Measurements from ENCODE around the gene CCSER2. TPM values are rescaled to one million over a fixed set of nuclear protein-coding genes. Genes with fewer than 3 reads are reported as not detected.
A peak's percentile ranks its signal among the peaks of the same experiment; 100 is the strongest.
"Not testable (repeated sequence)": the region's sequence is repeated elsewhere in the genome, so short reads cannot be mapped to it uniquely, and the experiment has no call there.

The CCSER2 gene
- total RNA-seq, 1 donor from 2014 or later = 18.5 TPM

GRCh38 chr10:84405662-84406061, 77.3 kb downstream of the CCSER2 start:
- peaks cover 0 to 3% of the 10 kb centered on the region in 2 donors for H3K4me1 ChIP-seq
- no peak for DNase-seq (ENCODE audit: low spot score in 2 of 2)
- intact Hi-C loops (cut with DNase I) = loop anchor here (2.0 kb wide), 1 partner anchor 17 kb away; no protein-coding TSS in a partner anchor
- no peaks in the 10 kb centered on the region for H3K9me3 ChIP-seq
- H3K27ac ChIP-seq = no peak overlapping the region
- no peaks in the 10 kb centered on the region for H3K36me3 ChIP-seq
- TF ChIP-seq, protein P1, sequence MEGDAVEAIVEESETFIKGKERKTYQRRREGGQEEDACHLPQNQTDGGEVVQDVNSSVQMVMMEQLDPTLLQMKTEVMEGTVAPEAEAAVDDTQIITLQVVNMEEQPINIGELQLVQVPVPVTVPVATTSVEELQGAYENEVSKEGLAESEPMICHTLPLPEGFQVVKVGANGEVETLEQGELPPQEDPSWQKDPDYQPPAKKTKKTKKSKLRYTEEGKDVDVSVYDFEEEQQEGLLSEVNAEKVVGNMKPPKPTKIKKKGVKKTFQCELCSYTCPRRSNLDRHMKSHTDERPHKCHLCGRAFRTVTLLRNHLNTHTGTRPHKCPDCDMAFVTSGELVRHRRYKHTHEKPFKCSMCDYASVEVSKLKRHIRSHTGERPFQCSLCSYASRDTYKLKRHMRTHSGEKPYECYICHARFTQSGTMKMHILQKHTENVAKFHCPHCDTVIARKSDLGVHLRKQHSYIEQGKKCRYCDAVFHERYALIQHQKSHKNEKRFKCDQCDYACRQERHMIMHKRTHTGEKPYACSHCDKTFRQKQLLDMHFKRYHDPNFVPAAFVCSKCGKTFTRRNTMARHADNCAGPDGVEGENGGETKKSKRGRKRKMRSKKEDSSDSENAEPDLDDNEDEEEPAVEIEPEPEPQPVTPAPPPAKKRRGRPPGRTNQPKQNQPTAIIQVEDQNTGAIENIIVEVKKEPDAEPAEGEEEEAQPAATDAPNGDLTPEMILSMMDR (IDR thresholded peaks at IDR 0.05) = no peak
- no peaks in the 10 kb centered on the region for H3K27me3 ChIP-seq
- no peak overlapping the region for H3K4me3 ChIP-seq

DNA sequence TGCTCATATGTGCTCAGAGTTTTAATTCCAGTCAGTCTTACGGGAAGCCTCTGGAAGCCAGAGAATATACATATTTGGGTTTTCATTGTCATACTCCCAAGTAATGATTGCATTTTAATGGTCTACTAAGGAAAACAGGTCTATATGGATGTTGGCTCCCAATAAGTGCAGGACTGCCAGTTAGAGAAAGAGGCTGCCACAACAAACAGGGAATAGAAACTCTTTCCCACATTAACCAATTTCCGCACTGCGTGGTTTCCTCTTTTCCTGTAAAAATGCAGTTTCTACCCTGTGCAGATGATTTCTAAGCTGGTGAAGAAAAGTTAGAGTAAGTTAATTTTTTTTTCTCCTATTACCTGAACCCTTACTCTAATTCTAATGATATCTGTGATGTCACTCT, 78.2 kb downstream of the CCSER2 start:
- TF ChIP-seq, protein P1 (IDR thresholded peaks at IDR 0.05) = no peak
- peak overlapping the region; percentile 30 to 58 for H3K27ac ChIP-seq
- peak overlapping the region in 1 of 2 donors; percentile 26 for H3K4me3 ChIP-seq

DNA sequence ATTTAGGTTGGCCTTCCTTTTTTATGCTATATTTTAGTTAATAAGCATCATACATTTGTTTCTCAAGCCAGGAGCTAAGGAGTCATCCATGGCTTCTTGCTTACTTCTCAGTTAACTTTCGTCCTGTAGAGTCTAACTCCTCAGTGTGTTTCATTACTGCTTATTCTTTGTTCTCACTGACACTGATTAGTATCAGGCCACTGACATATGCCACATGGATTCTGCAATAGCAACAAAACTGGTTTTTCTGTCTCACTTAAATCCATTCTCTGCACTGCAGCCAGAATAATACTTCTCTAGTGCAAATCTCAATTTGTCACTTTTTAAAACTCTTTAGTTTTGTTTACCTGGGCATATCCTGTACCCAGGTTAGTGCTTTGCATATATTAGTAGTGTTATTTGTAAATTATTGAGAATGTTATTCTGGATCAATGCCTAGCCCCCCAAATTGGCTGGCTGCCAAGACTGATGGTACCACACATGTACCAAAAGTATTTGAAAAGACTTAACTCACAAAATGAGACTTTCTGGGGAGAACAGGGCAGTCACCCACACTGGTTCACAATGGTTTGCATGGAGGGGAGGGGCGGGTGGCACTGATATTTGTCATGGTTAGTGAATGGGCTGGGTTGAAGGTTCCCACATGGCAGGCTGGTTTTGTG, 79.1 kb downstream of the CCSER2 start:
- Histone ChIP-seq H3K36me3 (no peaks in the 10 kb centered on the region), H3K4me3 (no peak overlapping the region), H3K4me1 (peaks cover 0 to 3% of the 10 kb centered on the region in 2 donors), H3K9me3 (peaks cover 0 to 8% of the 10 kb centered on the region in 2 donors), H3K27ac (peak overlapping the region; percentile 30 to 58), H3K27me3 (no peaks in the 10 kb centered on the region)
- TF ChIP-seq, protein P1 (IDR thresholded peaks at IDR 0.05) = no peak
- no peak for DNase-seq (ENCODE audit: low spot score in 2 of 2)
- intact Hi-C loops (cut with DNase I) = loop anchor here (2.0 kb wide), 1 partner anchor 15 kb away; no protein-coding TSS in a partner anchor

More for the DNA sequence above, 78.2 kb downstream of the CCSER2 start:
- no peak for DNase-seq (ENCODE audit: low spot score in 2 of 2)
- intact Hi-C loops (cut with DNase I) = loop anchor here (2.0 kb wide), 1 partner anchor 16 kb away; no protein-coding TSS in a partner anchor
- no peaks in the 10 kb centered on the region for H3K36me3 ChIP-seq
- no peaks in the 10 kb centered on the region for H3K27me3 ChIP-seq
- peaks cover 0 to 3% of the 10 kb centered on the region in 2 donors for H3K4me1 ChIP-seq
- H3K9me3 ChIP-seq = no peaks in the 10 kb centered on the region

DNA sequence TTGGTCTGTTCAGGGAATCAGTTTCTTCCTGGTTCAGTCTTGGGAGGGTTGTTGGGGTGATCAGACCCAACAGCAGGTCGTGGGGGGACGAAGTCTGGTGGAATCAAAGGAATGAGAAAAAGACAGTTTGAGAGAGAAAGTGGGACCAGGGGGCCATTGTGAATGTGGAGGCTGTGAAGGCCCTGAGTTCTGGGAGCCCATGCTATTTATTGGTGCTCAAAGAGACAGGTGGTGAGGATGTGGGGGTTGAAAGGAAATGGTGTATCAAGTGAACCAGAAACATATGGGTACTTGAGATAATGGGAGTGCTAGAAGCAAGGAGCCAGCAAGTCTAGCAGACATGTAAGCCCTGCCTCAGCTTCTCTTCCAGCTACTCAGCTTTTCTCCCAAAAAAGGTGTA, 84.1 kb downstream of the CCSER2 start:
- Histone ChIP-seq H3K4me1 (no peaks in the 10 kb centered on the region), H3K27me3 (no peaks in the 10 kb centered on the region), H3K4me3 (no peak overlapping the region), H3K9me3 (peaks cover 3 to 31% of the 10 kb centered on the region in 2 donors), H3K27ac (no peak overlapping the region), H3K36me3 (peaks cover 0 to 4% of the 10 kb centered on the region in 2 donors)
- intact Hi-C loops (cut with DNase I) = no loop called here
- no peak for DNase-seq (ENCODE audit: low spot score in 2 of 2)
- TF ChIP-seq, protein P1 (IDR thresholded peaks at IDR 0.05) = no peak

DNA sequence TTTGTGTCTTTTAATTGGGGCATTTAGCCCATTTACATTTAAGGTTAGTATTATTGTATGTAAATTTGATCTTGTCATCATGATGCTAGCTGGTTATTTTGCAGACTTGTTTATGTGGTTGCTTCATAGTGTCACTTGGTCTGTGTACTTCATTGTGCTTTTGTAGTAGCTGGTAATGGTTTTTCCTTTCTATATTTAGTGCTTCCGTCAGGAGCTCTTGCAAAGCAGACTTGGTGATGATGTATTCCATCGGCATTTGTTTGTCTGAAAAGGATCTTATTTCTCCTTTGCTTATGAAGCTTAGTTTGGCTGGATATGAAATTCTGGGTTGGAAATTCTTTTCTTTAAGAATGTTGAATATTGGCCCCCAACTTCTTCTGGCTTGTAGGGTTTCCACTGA, 85.7 kb downstream of the CCSER2 start:
- H3K27ac ChIP-seq; H3K36me3 ChIP-seq; H3K4me1 ChIP-seq; H3K27me3 ChIP-seq; H3K4me3 ChIP-seq; DNase-seq (ENCODE audit: low spot score in 2 of 2); intact Hi-C loops (cut with DNase I): not testable (repeated sequence)
- peaks cover 3 to 31% of the 10 kb centered on the region in 2 donors for H3K9me3 ChIP-seq

- intact Hi-C loops (cut with DNase I) = no loop called here
- H3K4me1 ChIP-seq = no peaks in the 10 kb centered on the region
- H3K4me3 ChIP-seq = no peak overlapping the region
These were observed 87.3 kb downstream of the CCSER2 start for GRCh38 chr10:84415539-84416244.

More at GRCh38 chr10:84415539-84416244, 87.3 kb downstream of the CCSER2 start:
- Histone ChIP-seq H3K27ac (no peak overlapping the region), H3K9me3 (peaks cover 3 to 31% of the 10 kb centered on the region in 2 donors), H3K27me3 (no peaks in the 10 kb centered on the region), H3K36me3 (peaks cover 0 to 4% of the 10 kb centered on the region in 2 donors)
- no peak for DNase-seq (ENCODE audit: low spot score in 2 of 2)
- TF ChIP-seq, protein P1 (IDR thresholded peaks at IDR 0.05) = no peak
